Liver (tissue), 3 donors: ENCODE data around the gene CENPU.

ENCODE experiments used
- EGR1 ChIP-seq, 2 donors: IDR thresholded peaks; 2 replicates each; pipeline ENCODE4 v1.6.1; 2016 to 2018; ENCODE audit warnings: antibody characterized with exemption in 2 of 2, low read depth in 2 of 2
- FOXA2 ChIP-seq: IDR thresholded peaks from 2 replicates; pipeline ENCODE4 v1.6.1; 2016; ENCODE audit warnings: antibody characterized with exemption
- GABPA ChIP-seq, 2 donors: IDR thresholded peaks in 1 of 2; conservative IDR thresholded peaks in 1 of 2; 2 replicates each; pipeline ENCODE4 v1.6.1; 2016; ENCODE audit warnings: antibody characterized with exemption in 2 of 2, mild to moderate bottlenecking in 1 of 2, moderate library complexity in 1 of 2
- HNF4A ChIP-seq, 2 donors: conservative IDR thresholded peaks; 2 replicates each; pipeline ENCODE4 v1.6.1; 2016; ENCODE audit warnings: antibody characterized with exemption in 2 of 2, mild to moderate bottlenecking in 2 of 2
- HNF4G ChIP-seq: IDR thresholded peaks from 2 replicates; pipeline ENCODE4 v1.6.1; 2016; ENCODE audit warnings: antibody characterized with exemption
- RAD21 ChIP-seq, 2 donors: IDR thresholded peaks; 2 replicates each; pipeline ENCODE4 v1.6.1; 2016; ENCODE audit warnings: antibody characterized with exemption in 2 of 2, mild to moderate bottlenecking in 2 of 2
- RXRA ChIP-seq, 2 donors: IDR thresholded peaks; 2 replicates each; pipeline ENCODE4 v1.6.1; 2017 to 2018; ENCODE audit warnings: antibody characterized with exemption in 2 of 2, mild to moderate bottlenecking in 1 of 2
- SP1 ChIP-seq: IDR thresholded peaks from 2 replicates; pipeline ENCODE4 v1.6.1; 2018; ENCODE audit warnings: antibody characterized with exemption, mild to moderate bottlenecking
- TAF1 ChIP-seq: conservative IDR thresholded peaks from 2 replicates; pipeline ENCODE4 v1.6.1; 2016; ENCODE audit warnings: antibody characterized with exemption, mild to moderate bottlenecking
- YY1 ChIP-seq: IDR thresholded peaks from 2 replicates; pipeline ENCODE4 v1.6.1; 2016; ENCODE audit warnings: antibody characterized with exemption, mild to moderate bottlenecking
- TF ChIP-seq, protein P1 (sequence below): fragments of 150-350 bp; IDR thresholded peaks from 2 replicates; pipeline ENCODE4 v1.5.1; 2017; ENCODE audit warnings: improper control_type of control experiment, low read depth, low read length; ENCODE audit not compliant: missing input control
- TF ChIP-seq, protein P2 (sequence below): IDR thresholded peaks from 2 replicates; pipeline ENCODE4 v1.6.1; 2016; ENCODE audit warnings: antibody characterized with exemption, mild to moderate bottlenecking
- TF ChIP-seq, protein P3 (sequence below): IDR thresholded peaks from 2 replicates; pipeline ENCODE4 v1.6.1; 2016; ENCODE audit warnings: antibody characterized with exemption
- TF ChIP-seq, protein P4 (sequence below): IDR thresholded peaks from 2 replicates; pipeline ENCODE4 v1.6.1; 2016; ENCODE audit warnings: antibody characterized with exemption
- donor health status: healthy.
- donor health status: healthy.

DNA sequence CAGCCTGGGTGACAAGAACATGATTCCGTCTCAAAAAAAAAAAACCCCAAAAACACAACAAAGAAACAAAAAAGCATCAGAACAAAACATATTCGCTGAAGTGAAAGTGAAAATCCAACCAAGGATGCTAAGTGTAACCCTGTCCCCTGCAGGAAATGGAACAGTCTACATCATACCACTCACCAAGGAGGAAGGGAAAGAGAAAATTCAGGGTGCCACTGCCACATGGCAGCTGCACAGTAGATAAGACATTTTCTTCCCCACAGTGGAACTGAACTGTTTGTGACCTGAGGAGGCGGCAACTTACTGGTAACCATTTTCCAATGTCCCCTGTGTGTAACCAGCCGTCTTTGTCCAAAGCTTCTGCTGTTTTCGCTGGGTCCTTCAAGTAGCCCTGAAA is 28.2 kb upstream of the CENPU start:
- TF ChIP-seq SP1, result no peak
- TF ChIP-seq RXRA (IDR thresholded peaks at IDR 0.05), result no peak
- TF ChIP-seq, protein P1, sequence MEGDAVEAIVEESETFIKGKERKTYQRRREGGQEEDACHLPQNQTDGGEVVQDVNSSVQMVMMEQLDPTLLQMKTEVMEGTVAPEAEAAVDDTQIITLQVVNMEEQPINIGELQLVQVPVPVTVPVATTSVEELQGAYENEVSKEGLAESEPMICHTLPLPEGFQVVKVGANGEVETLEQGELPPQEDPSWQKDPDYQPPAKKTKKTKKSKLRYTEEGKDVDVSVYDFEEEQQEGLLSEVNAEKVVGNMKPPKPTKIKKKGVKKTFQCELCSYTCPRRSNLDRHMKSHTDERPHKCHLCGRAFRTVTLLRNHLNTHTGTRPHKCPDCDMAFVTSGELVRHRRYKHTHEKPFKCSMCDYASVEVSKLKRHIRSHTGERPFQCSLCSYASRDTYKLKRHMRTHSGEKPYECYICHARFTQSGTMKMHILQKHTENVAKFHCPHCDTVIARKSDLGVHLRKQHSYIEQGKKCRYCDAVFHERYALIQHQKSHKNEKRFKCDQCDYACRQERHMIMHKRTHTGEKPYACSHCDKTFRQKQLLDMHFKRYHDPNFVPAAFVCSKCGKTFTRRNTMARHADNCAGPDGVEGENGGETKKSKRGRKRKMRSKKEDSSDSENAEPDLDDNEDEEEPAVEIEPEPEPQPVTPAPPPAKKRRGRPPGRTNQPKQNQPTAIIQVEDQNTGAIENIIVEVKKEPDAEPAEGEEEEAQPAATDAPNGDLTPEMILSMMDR, result no peak
- no peak for TF ChIP-seq EGR1 (IDR thresholded peaks at IDR 0.05; ENCODE audit: low read depth in 2 of 2)
- TF ChIP-seq, protein P2, sequence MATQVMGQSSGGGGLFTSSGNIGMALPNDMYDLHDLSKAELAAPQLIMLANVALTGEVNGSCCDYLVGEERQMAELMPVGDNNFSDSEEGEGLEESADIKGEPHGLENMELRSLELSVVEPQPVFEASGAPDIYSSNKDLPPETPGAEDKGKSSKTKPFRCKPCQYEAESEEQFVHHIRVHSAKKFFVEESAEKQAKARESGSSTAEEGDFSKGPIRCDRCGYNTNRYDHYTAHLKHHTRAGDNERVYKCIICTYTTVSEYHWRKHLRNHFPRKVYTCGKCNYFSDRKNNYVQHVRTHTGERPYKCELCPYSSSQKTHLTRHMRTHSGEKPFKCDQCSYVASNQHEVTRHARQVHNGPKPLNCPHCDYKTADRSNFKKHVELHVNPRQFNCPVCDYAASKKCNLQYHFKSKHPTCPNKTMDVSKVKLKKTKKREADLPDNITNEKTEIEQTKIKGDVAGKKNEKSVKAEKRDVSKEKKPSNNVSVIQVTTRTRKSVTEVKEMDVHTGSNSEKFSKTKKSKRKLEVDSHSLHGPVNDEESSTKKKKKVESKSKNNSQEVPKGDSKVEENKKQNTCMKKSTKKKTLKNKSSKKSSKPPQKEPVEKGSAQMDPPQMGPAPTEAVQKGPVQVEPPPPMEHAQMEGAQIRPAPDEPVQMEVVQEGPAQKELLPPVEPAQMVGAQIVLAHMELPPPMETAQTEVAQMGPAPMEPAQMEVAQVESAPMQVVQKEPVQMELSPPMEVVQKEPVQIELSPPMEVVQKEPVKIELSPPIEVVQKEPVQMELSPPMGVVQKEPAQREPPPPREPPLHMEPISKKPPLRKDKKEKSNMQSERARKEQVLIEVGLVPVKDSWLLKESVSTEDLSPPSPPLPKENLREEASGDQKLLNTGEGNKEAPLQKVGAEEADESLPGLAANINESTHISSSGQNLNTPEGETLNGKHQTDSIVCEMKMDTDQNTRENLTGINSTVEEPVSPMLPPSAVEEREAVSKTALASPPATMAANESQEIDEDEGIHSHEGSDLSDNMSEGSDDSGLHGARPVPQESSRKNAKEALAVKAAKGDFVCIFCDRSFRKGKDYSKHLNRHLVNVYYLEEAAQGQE, result no peak
- TF ChIP-seq GABPA (IDR thresholded peaks at IDR 0.05 in 1 of 2, conservative IDR thresholded peaks at IDR 0.05 in 1 of 2), result no peak
- TF ChIP-seq HNF4G, result no peak
- TF ChIP-seq, protein P3, sequence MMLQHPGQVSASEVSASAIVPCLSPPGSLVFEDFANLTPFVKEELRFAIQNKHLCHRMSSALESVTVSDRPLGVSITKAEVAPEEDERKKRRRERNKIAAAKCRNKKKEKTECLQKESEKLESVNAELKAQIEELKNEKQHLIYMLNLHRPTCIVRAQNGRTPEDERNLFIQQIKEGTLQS, result no peak
- no peak for TF ChIP-seq TAF1
- TF ChIP-seq YY1, result no peak
- TF ChIP-seq, protein P4, sequence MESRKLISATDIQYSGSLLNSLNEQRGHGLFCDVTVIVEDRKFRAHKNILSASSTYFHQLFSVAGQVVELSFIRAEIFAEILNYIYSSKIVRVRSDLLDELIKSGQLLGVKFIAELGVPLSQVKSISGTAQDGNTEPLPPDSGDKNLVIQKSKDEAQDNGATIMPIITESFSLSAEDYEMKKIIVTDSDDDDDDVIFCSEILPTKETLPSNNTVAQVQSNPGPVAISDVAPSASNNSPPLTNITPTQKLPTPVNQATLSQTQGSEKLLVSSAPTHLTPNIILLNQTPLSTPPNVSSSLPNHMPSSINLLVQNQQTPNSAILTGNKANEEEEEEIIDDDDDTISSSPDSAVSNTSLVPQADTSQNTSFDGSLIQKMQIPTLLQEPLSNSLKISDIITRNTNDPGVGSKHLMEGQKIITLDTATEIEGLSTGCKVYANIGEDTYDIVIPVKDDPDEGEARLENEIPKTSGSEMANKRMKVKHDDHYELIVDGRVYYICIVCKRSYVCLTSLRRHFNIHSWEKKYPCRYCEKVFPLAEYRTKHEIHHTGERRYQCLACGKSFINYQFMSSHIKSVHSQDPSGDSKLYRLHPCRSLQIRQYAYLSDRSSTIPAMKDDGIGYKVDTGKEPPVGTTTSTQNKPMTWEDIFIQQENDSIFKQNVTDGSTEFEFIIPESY, result no peak
- TF ChIP-seq RAD21 (IDR thresholded peaks at IDR 0.05), result no peak
- no peak for TF ChIP-seq FOXA2
- TF ChIP-seq HNF4A (conservative IDR thresholded peaks at IDR 0.05), result no peak
